Body of pancreas (tissue), 4 donors: ENCODE measurements around the gene FMNL2. TPM values are rescaled to one million over a fixed set of nuclear protein-coding genes. Genes with fewer than 3 reads are reported as not detected.

ENCODE experiments used
- ATAC-seq: fragments of 150-250 bp; one replicate; pipeline ENCODE4 v1.9.1; 2016
- DNase-seq, 4 donors: peaks; one replicate each; pipeline ENCODE4 v3.0.0-alpha.2; 2019
- H3K27ac ChIP-seq, 4 donors: fragments of 200-600 bp; sonication (generic); 1 replicate in 3 of 4; 2 replicates in 1 of 4; pipeline versions ENCODE4 v1.5.1 to v1.6.1; 2016 to 2019; ENCODE audit warnings: mild to moderate bottlenecking in 1 of 4, mixed read lengths in 1 of 4, moderate library complexity in 1 of 4
- H3K27me3 ChIP-seq, 2 donors: fragments of 200-600 bp; sonication (generic); one replicate each; pipeline ENCODE4 v1.6.0; 2016; ENCODE audit warnings: mild to moderate bottlenecking in 1 of 2
- H3K36me3 ChIP-seq, 2 donors: fragments of 200-600 bp; sonication (generic); replicated peaks in 1 of 2; 2 replicates each; pipeline ENCODE4 v1.5.1; 2016; ENCODE audit warnings: low read depth in 2 of 2; ENCODE audit not compliant: insufficient read depth in 1 of 2
- H3K4me1 ChIP-seq: fragments of 200-600 bp; sonication (generic); one replicate; pipeline ENCODE4 v1.6.0; 2016
- H3K4me3 ChIP-seq, 2 donors: fragments of 200-600 bp; sonication (generic); 1 replicate in 1 of 2; 2 replicates in 1 of 2; pipeline ENCODE4 v1.5.1; 2016 to 2019
- H3K9me3 ChIP-seq, 3 donors: fragments of 200-600 bp; sonication (generic); 1 replicate in 2 of 3; 2 replicates in 1 of 3; pipeline ENCODE4 v1.5.1; 2016
- CTCF ChIP-seq, 7 experiments: fragments of 450-650 bp in 4 of 7; fragments of 200-600 bp in 3 of 7; sonication (generic) in 3 of 7; IDR thresholded peaks; one replicate each; pipeline ENCODE4 v1.5.1; 2016 to 2019; ENCODE audit warnings: antibody characterized with exemption in 7 of 7
- POLR2A ChIP-seq, 3 donors: fragments of 450-650 bp; IDR thresholded peaks; one replicate each; pipeline ENCODE4 v1.6.1; 2016; ENCODE audit warnings: antibody characterized with exemption in 3 of 3, mild to moderate bottlenecking in 2 of 3
- WGBS, 2 donors: methylation state at CpG; one replicate each; pipeline ENCODE4 v1.1.5; 2017; 5-methylcytosine and 5-hydroxymethylcytosine counted together
- intact Hi-C: fragments of 100-400 bp; cut with DNase I; formaldehyde crosslinking; loops from one replicate; pipeline ENCODE4 v1.15.1; 2023
- total RNA-seq, 2 donors: library from RNA; depleted of rRNA; stranded (reverse); fragments of >200 nt; gene quantifications; one replicate each; pipeline ENCODE4 v1.1.0, GENCODE V29; 2016

Gene FMNL2
- total RNA-seq, 2 donors from 2014 or later, result 13.5 to 44.4 TPM

- H3K4me3 ChIP-seq, result no peak overlapping the region
- no peak overlapping the region for H3K27ac ChIP-seq
- TF ChIP-seq POLR2A (IDR thresholded peaks at IDR 0.05) (no peak), CTCF (IDR thresholded peaks at IDR 0.05) (peak; percentile 58 to 82 (median 78))
- DNase-seq (peak; percentile 67 to 74 (median 68)), ATAC-seq (peak; percentile 85)
- H3K27me3 ChIP-seq, result no peaks in the 10 kb centered on the region
- H3K36me3 ChIP-seq, result peaks cover 0 to 6% of the 10 kb centered on the region in 2 donors
- WGBS, 2 donors, result 13 to 18% methylated on average over 5 of the region's 5 CpGs
- intact Hi-C loops, result loop anchor here (5.0 to 10.0 kb wide), 2 partner anchors 443 to 591 kb away; no protein-coding TSS in a partner anchor
- no peaks in the 10 kb centered on the region for H3K9me3 ChIP-seq
- no peaks in the 10 kb centered on the region for H3K4me1 ChIP-seq
Measured at GRCh38 chr2:152635635-152636298, 300.8 kb downstream of the FMNL2 start.

GRCh38 chr2:152637251-152637650 lies 302.3 kb downstream of the FMNL2 start:
- no peak for TF ChIP-seq POLR2A (IDR thresholded peaks at IDR 0.05)
- no peak for TF ChIP-seq CTCF (IDR thresholded peaks at IDR 0.05)
- Histone ChIP-seq H3K27ac (no peak overlapping the region), H3K4me3 (no peak overlapping the region), H3K4me1 (no peaks in the 10 kb centered on the region), H3K9me3 (no peaks in the 10 kb centered on the region), H3K36me3 (peaks cover 0 to 6% of the 10 kb centered on the region in 2 donors), H3K27me3 (no peaks in the 10 kb centered on the region)
- DNase-seq (no peak), ATAC-seq (no peak)
- WGBS, 2 donors, result 81 to 85% methylated on average over 7 of the region's 7 CpGs
- intact Hi-C loops, result loop anchor here (5.0 to 10.0 kb wide), 2 partner anchors 445 to 592 kb away; no protein-coding TSS in a partner anchor

- ATAC-seq, result no peak
- H3K27ac ChIP-seq, result no peak overlapping the region
- no peak overlapping the region for H3K4me3 ChIP-seq
- no peaks in the 10 kb centered on the region for H3K9me3 ChIP-seq
- WGBS, 2 donors, result 64 to 88% methylated on average over 2 of the region's 2 CpGs
- TF ChIP-seq POLR2A (IDR thresholded peaks at IDR 0.05), result no peak
- no peak for TF ChIP-seq CTCF (IDR thresholded peaks at IDR 0.05)
- H3K4me1 ChIP-seq, result no peaks in the 10 kb centered on the region
- DNase-seq, result no peak
- no peaks in the 10 kb centered on the region for H3K27me3 ChIP-seq
- peaks cover 0 to 8% of the 10 kb centered on the region in 2 donors for H3K36me3 ChIP-seq
- intact Hi-C loops, result loop anchor here (5.0 to 10.0 kb wide), 2 partner anchors 446 to 593 kb away; no protein-coding TSS in a partner anchor
Measured at GRCh38 chr2:152638056-152638455, 303.1 kb downstream of the FMNL2 start.

- no peak for DNase-seq
- Histone ChIP-seq H3K4me3 (no peak overlapping the region), H3K9me3 (no peaks in the 10 kb centered on the region), H3K27ac (no peak overlapping the region), H3K36me3 (peaks cover 0 to 11% of the 10 kb centered on the region in 2 donors), H3K4me1 (no peaks in the 10 kb centered on the region), H3K27me3 (no peaks in the 10 kb centered on the region)
- intact Hi-C loops, result loop anchor here (5.0 to 10.0 kb wide), 2 partner anchors 446 to 594 kb away; no protein-coding TSS in a partner anchor
- TF ChIP-seq POLR2A (IDR thresholded peaks at IDR 0.05), result no peak
- no peak for TF ChIP-seq CTCF (IDR thresholded peaks at IDR 0.05)
- ATAC-seq, result no peak
- WGBS, 2 donors, result 69 to 74% methylated on average over 8 of the region's 8 CpGs
Measured at GRCh38 chr2:152638590-152638989, 303.6 kb downstream of the FMNL2 start.
